Colonic mucosa (tissue), 4 donors: ENCODE measurements around the gene SELENOO. TPM values are rescaled to one million over a fixed set of nuclear protein-coding genes. Genes with fewer than 3 reads are reported as not detected.

ENCODE experiments used
- DNase-seq: peaks from one replicate; pipeline ENCODE4 v3.0.0-alpha.2; 2020
- H3K27ac ChIP-seq: fragments of 200-600 bp; one replicate; pipeline ENCODE4 v1.8.0; 2021
- H3K27me3 ChIP-seq: fragments of 200-600 bp; one replicate; pipeline ENCODE4 v1.8.0; 2021
- H3K36me3 ChIP-seq: fragments of 200-600 bp; one replicate; pipeline ENCODE4 v1.8.0; 2021
- H3K4me1 ChIP-seq: fragments of 200-600 bp; one replicate; pipeline ENCODE4 v1.8.0; 2021; ENCODE audit warnings: mild to moderate bottlenecking
- H3K4me3 ChIP-seq: fragments of 200-600 bp; one replicate; pipeline ENCODE4 v1.8.0; 2021
- H3K9ac ChIP-seq, 2 donors: one replicate each; pipeline ENCODE4 v1.7.0; 2013; ENCODE audit warnings: control low read depth in 2 of 2, low read depth in 2 of 2, low read length in 2 of 2
- H3K9me3 ChIP-seq: fragments of 200-600 bp; one replicate; pipeline ENCODE4 v1.8.0; 2021
- CTCF ChIP-seq: fragments of 200-600 bp; IDR thresholded peaks from one replicate; pipeline ENCODE4 v1.8.0; 2022; ENCODE audit warnings: antibody characterized with exemption, mild to moderate bottlenecking
- intact Hi-C: fragments of 100-400 bp; cut with DNase I; formaldehyde crosslinking; loops from one replicate; pipeline ENCODE4 v1.14.1; 2022
- total RNA-seq, 2 donors: library from RNA; stranded (reverse); fragmentation: NEBNext Ultra II Directional in 1 of 2; extraction: Animal tissue kit (Norgen Biotek cat#: 25700) in 1 of 2; gene quantifications; one replicate each; pipeline ENCODE4 v1.2.1, GENCODE V29; 2021
- donor health status: healthy.
- donor health status: DM: no; HTN: no; CAD: no.
- donor health status: DM: no; HTN: no; CAD: no.

The SELENOO gene
- total RNA-seq, 2 donors from 2014 or later, result 29.1 to 36.9 TPM

DNA sequence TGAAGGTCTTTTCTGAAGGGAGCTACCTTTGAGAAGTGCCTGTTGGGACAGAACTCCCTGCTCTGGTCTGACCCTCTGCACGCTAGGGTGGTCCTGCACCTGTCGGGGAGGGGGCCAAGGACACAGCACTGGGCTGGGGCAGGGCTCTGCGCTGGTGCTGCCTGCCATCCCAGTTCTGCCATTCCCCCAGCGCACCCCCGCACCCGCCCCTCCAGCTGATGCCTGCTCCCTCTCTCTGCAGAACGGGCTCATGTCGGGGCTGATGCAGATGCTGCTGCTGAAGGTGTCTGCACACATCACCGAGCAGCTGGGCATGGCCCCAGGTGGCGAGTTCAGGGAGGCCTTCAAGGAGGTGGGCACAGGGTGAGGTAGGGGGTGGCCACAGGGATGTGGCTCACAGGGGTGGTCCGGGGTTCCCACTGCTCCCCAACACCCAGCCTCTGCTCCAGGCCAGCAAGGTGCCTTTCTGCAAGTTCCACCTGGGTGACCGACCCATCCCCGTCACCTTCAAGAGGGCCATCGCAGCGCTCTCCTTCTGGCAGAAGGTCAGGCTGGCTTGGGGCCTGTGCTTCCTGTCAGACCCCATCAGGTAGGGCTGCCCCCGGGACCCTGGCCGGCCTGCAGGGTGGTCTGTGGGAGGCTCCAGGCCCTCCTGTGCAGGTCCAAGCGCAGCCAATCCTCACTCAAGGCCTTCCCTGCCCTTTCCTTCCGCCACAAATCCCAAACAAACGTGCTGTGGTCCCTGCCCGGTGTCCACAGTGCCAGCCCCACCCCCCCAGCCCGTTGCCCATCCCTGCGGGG, 3.6 kb upstream of the SELENOO start:
- H3K36me3 ChIP-seq, result peaks cover 7% of the 10 kb centered on the region
- H3K27me3 ChIP-seq, result no peaks in the 10 kb centered on the region
- peaks cover 7% of the 10 kb centered on the region for H3K4me1 ChIP-seq
- no peak overlapping the region for H3K27ac ChIP-seq
- no peak for DNase-seq
- no peak overlapping the region for H3K4me3 ChIP-seq
- H3K9ac ChIP-seq, result no peak overlapping the region
- no peaks in the 10 kb centered on the region for H3K9me3 ChIP-seq
- no peak for TF ChIP-seq CTCF
- intact Hi-C loops, result no loop called here

- H3K9me3 ChIP-seq, result no peaks in the 10 kb centered on the region
- H3K4me3 ChIP-seq, result no peak overlapping the region
- no peak overlapping the region for H3K9ac ChIP-seq
- peaks cover 7% of the 10 kb centered on the region for H3K4me1 ChIP-seq
- no peak overlapping the region for H3K27ac ChIP-seq
- H3K36me3 ChIP-seq, result peaks cover 7% of the 10 kb centered on the region
- DNase-seq, result no peak
- TF ChIP-seq CTCF, result no peak
- intact Hi-C loops, result no loop called here
- H3K27me3 ChIP-seq, result no peaks in the 10 kb centered on the region
Measured at GRCh38 chr22:50197856-50198623, 2.8 kb upstream of the SELENOO start.

DNA sequence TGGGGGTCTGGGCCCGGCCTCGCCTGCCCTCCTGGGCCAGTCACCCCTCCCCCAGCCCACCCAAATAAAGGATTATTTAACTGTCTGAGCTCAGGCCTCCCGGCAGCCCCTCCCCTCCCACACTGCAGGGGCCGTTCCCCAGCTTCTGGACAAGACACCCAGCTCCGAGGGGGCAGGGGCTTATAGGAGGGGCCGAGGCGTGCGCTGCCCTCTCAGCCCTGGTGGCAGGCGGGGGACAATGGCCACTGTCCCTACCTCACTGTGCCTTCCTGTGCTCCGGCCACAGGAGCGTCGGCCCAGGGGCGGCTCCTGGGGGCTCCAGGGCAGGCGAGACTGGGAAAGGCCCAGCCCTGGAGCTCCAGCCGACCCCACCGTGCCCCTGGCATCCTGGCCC, 2.2 kb upstream of the SELENOO start:
- H3K9ac ChIP-seq, result no peak overlapping the region
- H3K4me1 ChIP-seq, result peaks cover 7% of the 10 kb centered on the region
- no peaks in the 10 kb centered on the region for H3K27me3 ChIP-seq
- no peak for DNase-seq
- no peak overlapping the region for H3K27ac ChIP-seq
- H3K4me3 ChIP-seq, result no peak overlapping the region
- H3K9me3 ChIP-seq, result no peaks in the 10 kb centered on the region
- peaks cover 7% of the 10 kb centered on the region for H3K36me3 ChIP-seq
- intact Hi-C loops, result no loop called here
- no peak for TF ChIP-seq CTCF

GRCh38 chr22:50199251-50199721, 1.5 kb upstream of the SELENOO start:
- no peak for DNase-seq
- Histone ChIP-seq H3K27ac (no peak overlapping the region), H3K4me1 (peaks cover 7% of the 10 kb centered on the region), H3K27me3 (no peaks in the 10 kb centered on the region), H3K9ac (no peak overlapping the region), H3K4me3 (no peak overlapping the region), H3K9me3 (no peaks in the 10 kb centered on the region), H3K36me3 (peaks cover 7% of the 10 kb centered on the region)
- intact Hi-C loops, result no loop called here
- TF ChIP-seq CTCF, result no peak

- DNase-seq, result no peak
- no peaks in the 10 kb centered on the region for H3K9me3 ChIP-seq
- TF ChIP-seq CTCF, result no peak
- H3K9ac ChIP-seq, result peak overlapping the region; percentile 28 to 83
- peaks cover 7% of the 10 kb centered on the region for H3K4me1 ChIP-seq
- peak overlapping the region; percentile 91 for H3K4me3 ChIP-seq
- H3K27me3 ChIP-seq, result no peaks in the 10 kb centered on the region
- peaks cover 2% of the 10 kb centered on the region for H3K36me3 ChIP-seq
- intact Hi-C loops, result no loop called here
- peak overlapping the region; percentile 65 for H3K27ac ChIP-seq
Measured at GRCh38 chr22:50199829-50200460, 866 bp upstream of the SELENOO start.
